Measurements from ENCODE around the gene ATXN7L1.

- no peak for TF ChIP-seq TBP (IDR thresholded peaks at IDR 0.05; ENCODE audit: low read depth, low read length)
- TF ChIP-seq MAFK (IDR thresholded peaks at IDR 0.05; ENCODE audit: low read depth, low read length), result no peak
- no peak for TF ChIP-seq CTCF (IDR thresholded peaks at IDR 0.05; ENCODE audit: control extremely low read depth in 1 of 3, insufficient read depth in 1 of 3, low read depth in 1 of 3, low read length in 3 of 3)
- TF ChIP-seq BRCA1 (IDR thresholded peaks at IDR 0.05; ENCODE audit: low read depth, low read length), result no peak
- TF ChIP-seq JUN (IDR thresholded peaks at IDR 0.05; ENCODE audit: low read depth, low read length), result no peak
- TF ChIP-seq RBBP5 (IDR thresholded peaks at IDR 0.05; ENCODE audit: borderline replicate concordance, low read depth, low read length), result no peak
- TF ChIP-seq POLR2A (IDR thresholded peaks at IDR 0.05; ENCODE audit: control extremely low read depth in 1 of 2, low read depth in 2 of 2, low read length in 2 of 2), result no peak
- TF ChIP-seq EGR1 (IDR thresholded peaks at IDR 0.05; ENCODE audit: borderline replicate concordance, low read depth, low read length), result no peak
- no peak for TF ChIP-seq KDM1A (IDR thresholded peaks at IDR 0.05; ENCODE audit: borderline replicate concordance, low read length)
- TF ChIP-seq HDAC6 (IDR thresholded peaks at IDR 0.05; ENCODE audit: low read depth, low read length), result no peak
Measured at GRCh38 chr7:105731042-105731441, 145.4 kb downstream of the ATXN7L1 start.

All from H1 (cell line).